ENCODE measurements around the gene GLIS1.

The GLIS1 gene

DNA sequence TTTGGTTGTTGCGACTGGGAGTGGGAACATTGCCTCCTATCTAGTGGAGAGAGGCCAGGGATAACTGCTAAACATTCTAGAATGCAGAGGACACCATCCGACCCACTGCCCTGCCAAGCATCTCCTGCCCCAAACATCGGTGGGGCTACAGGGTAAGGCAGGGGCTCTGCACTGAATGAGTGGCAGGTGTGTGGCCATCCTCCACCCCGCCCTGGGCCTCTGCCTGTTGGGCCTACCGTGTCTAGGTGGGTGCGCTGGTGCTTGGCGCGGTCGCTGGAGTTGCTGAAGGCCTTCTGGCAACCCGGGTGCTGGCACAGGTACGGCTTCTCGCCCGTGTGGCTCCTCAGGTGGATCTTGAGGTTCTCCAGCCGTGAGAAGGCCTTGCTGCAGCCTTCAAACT, 209.4 kb downstream of the GLIS1 start:
- DNase-seq (ENCODE audit: low read depth): no peak

GRCh38 chr1:53527368-53527767, 211.6 kb downstream of the GLIS1 start:
- DNase-seq (ENCODE audit: low read depth): no peak

DNA sequence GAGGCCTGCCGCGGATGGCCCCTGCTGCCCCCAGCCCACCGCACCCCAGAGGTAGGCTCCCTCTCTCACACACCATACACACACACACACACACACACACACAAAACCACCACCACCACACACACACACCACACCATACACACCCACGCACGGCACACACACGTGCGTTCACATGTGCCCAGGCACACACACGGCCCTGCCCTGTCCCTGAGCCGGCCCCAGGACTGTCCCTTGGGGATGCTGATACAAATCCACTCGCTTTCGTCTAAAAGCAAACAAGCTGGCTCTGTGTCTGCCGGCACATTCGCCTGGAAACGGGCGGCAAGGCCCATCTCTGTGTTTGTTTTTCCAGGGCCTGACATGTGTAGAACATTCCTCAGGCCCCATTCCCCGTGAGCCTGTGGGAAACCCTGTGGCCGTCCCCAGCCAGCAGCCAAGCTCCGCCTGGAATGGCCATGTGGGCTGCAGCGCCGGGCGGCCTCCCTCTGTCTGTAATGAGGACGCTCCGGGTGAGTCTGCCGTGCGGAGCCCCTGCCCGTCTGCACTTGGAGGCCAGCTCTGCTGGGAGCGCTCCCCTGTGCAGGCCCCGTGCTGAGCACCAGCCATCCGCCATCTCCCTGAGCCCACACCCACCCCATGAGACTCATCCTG, 212.4 kb downstream of the GLIS1 start:
- DNase-seq (ENCODE audit: low read depth): no peak

- DNase-seq (ENCODE audit: low read depth): no peak
These were observed 213.4 kb downstream of the GLIS1 start for GRCh38 chr1:53525595-53525994.

GRCh38 chr1:53524428-53525375, 214.3 kb downstream of the GLIS1 start:
- DNase-seq (ENCODE audit: low read depth): no peak

DNA sequence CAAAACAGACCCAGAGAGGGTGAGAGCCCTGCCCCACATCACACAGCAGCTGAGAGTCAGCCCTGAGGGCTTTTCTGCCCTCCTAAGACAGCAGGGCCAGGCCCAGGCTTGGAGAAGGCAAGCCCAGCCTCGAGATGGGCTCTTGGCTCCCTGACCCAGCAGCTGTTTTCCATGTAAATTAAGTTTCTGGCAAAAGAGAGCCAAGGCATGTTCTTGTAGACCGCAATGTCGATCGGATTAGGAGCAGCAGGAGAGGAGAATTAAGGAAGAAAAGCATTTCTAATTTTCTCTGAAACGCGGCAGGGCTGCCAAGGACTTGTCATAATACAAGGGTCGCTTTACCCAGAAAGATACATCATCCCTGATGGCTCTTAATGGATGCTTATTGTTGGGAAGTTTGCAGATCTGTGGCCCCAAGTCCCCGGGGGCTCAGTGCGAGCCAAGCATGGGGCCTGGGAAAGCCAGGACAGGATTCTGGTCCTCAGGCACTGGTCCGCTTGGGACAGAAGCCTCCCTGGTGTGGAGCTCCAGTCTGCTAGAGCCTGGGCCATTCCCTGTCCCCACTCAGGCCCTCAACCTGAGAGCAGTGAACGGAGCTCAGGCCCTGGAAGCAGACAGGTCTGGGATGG, 216.9 kb downstream of the GLIS1 start:
- no peak for DNase-seq (ENCODE audit: low read depth)

DNA sequence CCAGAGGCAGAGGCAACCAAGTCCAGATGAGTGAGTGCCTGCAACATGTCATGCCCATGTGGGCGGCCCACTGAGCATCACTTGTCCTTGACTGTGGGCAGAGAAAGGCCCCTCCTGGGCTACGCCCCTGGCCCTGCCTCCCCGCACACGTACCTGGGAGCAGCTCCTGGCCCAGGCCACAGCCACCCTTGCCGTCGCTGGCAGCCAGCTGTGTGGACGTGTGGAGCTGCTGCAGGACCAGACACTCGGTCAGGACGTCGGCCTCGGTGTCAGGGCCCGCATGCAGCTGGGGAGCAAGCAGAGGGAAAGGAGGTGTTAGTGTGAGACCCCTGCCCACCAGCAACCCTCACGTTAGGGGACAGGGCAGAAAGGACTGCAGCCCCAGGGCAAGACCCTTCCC, 218.5 kb downstream of the GLIS1 start:
- no peak for DNase-seq (ENCODE audit: low read depth)

- DNase-seq (ENCODE audit: low read depth): no peak
These were observed 219.5 kb downstream of the GLIS1 start for GRCh38 chr1:53519421-53519820.

DNA sequence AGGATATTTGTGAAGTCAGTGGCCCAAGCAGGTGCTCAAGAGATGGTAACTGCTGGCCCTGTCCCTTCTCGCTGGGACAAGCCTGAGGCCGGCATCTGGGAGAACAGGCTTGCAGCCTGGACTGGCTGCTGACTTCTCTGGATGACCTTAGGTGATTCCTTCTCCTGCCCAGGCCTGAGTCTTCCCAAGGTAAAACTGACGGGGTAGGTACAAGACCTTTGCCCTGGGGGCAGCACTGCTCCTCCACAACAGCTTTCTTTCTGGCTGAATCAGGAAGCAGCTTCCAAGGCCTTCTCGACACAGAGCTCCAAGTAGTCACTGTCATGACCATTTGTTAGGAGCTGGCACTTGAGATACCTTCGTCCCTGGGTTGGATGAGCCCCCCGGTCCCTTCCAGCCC, 220.2 kb downstream of the GLIS1 start:
- DNase-seq (ENCODE audit: low read depth): no peak

GRCh38 chr1:53517821-53518352, 221.1 kb downstream of the GLIS1 start:
- DNase-seq (ENCODE audit: low read depth): no peak

- no peak for DNase-seq (ENCODE audit: low read depth)
These were observed 221.9 kb downstream of the GLIS1 start for GRCh38 chr1:53517109-53517508.

DNA sequence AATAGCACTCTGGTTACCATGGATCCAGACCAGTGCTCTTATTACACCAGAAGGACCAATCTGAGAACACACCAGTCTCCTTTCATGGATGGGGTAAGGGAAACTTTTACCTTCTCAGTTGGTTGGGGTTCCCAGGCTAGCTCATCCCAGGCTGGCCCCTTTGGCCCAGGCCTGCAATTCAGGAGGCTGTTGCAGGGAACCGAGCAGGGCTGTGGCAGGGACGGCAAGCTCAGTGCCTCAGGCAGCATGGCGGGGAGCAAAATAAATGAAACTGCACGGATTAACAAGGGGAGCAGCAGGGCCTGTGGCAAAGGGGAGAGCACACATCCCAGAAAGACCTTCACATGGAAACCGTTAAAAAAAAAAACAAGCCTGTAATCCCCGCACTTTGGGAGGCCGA, 222.8 kb downstream of the GLIS1 start:
- DNase-seq (ENCODE audit: low read depth): no peak

DNA sequence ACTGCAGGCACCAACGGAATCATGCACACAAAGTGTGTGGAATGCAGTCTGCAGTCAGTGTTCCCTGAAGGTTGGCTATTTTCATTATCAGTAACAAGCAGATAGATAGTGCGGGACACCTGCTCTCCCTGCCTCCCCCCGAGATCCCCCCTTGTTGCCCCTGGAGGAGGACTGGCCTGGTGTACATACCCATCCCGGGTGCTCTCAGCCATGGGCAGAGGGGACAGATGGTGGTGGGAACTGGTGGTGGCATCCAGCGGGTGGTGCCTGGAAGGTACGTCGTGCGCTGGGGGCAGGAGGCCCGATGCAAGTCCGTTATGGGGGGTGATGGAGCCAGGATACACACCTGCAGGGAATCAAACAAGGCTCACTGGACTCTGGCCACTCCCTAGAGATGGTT, 224.5 kb downstream of the GLIS1 start:
- no peak for DNase-seq (ENCODE audit: low read depth)

GRCh38 chr1:53513846-53514245, 225.1 kb downstream of the GLIS1 start:
- no peak for DNase-seq (ENCODE audit: low read depth)

DNA sequence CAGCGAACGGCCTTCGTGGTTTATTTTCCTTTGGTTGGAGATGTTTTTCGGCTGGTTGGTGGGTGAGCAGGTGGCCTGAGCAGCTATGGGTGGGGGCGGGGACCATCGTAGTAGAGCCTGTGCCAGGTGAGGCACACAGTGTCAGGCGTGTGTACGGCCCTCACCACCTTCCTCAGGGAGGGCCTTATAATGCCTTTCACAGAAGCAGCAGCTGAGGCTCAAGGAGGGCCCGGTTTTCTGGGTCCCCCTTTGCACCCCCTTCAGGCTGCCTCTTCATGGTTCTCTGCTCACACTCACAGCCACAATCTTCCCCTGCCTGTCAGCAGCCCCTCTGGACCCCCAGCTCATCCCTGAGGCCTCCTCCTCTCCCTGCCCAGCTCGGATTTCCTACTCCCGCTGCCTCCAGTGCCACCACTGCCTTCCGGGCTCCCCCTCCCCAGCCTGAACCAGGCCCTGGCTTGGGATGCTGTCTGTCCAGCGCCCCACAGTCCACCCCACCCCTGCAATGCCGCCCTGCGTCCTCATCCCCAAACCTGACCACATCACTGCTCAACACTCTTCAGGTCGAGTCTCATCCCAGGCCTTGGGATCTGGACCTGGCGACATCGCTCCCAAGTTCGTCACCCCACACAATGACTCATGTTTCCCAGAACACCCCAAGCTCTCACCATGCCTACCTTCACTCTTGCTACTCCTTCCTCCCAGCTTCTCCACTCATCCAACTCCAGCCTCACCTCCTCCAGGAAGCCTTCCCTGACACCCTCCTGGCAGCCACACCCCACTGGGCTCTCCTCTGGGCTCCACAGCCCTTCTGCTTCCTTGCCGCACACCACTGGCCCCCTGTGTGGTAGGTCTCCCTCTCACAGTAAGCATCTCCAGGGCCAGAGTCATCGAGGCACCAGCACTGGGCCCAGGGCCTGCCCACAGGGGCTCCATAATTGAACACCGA, 225.9 kb downstream of the GLIS1 start:
- no peak for DNase-seq (ENCODE audit: low read depth)

- DNase-seq (ENCODE audit: low read depth): no peak
These were observed 226.8 kb downstream of the GLIS1 start for GRCh38 chr1:53511933-53512806.

- DNase-seq (ENCODE audit: low read depth): no peak
These were observed 227.5 kb downstream of the GLIS1 start for GRCh38 chr1:53511323-53511932.

- no peak for DNase-seq (ENCODE audit: low read depth)
These were observed 228.7 kb downstream of the GLIS1 start for GRCh38 chr1:53510215-53510614.

DNA sequence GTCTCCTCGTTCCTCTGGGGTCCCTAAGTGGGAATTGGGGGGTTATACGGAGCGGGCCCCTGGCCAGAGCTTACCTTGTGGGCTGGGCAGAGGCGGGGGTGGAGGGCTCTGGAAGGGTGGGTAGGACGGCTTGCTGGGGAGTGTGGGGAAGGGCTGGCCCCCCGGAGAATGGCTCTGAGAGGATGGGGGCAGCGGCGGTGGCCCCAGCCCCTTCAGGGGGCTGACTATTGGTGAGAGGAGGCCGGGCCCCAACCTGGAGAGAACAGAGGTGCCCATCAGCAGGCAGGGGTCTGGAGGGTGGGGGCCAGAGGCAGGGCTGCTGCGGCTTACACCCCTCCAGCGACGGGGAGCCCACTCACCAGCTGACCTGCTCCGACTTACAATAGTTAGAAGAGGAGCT, 229.2 kb downstream of the GLIS1 start:
- no peak for DNase-seq (ENCODE audit: low read depth)

DNA sequence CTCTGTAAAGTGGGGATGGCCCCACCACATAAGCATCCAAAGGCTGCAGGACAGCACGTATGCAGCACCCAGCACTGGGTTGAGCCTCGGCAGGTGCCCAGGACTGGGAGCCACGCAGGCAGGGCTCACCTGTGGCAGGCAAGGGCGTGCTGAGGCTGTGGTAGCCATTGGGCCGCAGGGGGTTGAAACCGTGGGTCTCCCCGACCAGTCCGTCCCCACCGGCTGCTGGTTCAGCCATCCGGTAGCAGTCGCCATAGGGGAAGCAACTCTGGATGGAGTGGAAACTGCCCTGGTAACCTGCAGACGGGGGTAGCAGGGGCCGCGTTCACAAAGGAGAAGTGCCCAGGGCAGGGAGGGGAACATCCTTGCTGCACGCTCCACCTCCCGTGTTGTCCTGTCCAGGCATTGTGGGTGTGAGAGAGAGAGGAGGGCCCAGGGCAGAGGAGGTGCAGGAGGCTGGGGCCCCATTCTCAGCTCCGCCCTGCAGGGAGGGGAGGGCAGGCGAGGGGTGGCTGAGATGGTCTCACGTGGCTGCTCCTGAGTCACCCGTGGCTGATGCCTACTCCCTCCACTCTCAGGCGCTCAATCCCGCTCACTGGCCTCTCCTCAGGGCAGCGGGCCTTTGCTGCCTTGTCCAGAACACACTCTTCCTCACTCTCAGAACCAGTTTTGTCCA, 229.8 kb downstream of the GLIS1 start:
- no peak for DNase-seq (ENCODE audit: low read depth)
